IPS-18c (cell line): ENCODE measurements around the gene COMMD10.

Experiments
- H3K4me3 ChIP-seq: 2 replicates; pipeline ENCODE4 v1.7.0; 2013; ENCODE audit warnings: low read depth, mild to moderate bottlenecking, low read length, moderate library complexity; ENCODE audit not compliant: insufficient read depth
- H3K9me3 ChIP-seq: one replicate; pipeline ENCODE4 v1.6.1; 2013; ENCODE audit warnings: mild to moderate bottlenecking, low read length, moderate library complexity; ENCODE audit not compliant: control insufficient read depth, insufficient read depth

The COMMD10 gene

DNA sequence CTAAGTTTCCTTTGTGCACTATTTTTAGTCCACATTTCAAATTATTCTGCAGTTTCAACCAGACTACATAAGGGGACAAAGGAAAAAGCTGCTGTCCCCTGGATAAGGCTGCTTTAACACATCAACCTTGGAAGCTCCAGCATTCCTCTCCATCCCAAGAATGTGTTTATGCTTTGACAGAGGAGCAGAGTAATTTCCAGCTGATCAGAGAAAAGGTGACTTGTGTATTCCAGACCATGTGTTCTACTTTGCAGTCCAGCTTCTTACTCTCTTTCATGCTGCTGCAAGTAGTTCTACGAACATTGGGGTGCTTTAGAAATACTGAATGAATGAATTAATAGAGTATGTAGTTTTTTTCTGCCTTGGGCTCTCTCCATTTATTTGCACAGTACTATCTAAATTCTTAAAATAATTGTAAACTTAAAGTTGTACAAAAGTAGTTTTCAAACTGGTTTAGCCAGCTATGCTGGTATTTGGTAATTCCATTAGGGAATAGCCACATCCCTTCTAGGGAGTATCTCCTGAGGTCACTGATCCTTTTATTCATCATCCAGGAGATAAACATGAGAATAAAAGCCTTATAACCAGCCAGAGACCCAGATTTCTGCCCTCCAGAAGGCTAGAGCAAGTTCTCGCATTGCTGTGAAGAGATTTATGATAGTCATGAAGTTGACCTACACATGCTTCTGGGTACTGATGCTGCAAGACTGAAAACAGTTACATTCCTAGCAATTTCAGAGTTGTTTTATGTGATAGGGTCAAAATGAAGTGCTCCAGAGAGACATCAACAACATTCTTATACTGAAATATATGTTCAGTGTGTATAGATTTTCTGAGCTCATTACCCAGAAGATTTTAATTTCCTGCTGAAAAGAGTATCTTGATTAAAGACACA is 215.2 kb downstream of the COMMD10 start:
- Histone ChIP-seq H3K9me3 (no peaks in the 10 kb centered on the region), H3K4me3 (no peak overlapping the region)

DNA sequence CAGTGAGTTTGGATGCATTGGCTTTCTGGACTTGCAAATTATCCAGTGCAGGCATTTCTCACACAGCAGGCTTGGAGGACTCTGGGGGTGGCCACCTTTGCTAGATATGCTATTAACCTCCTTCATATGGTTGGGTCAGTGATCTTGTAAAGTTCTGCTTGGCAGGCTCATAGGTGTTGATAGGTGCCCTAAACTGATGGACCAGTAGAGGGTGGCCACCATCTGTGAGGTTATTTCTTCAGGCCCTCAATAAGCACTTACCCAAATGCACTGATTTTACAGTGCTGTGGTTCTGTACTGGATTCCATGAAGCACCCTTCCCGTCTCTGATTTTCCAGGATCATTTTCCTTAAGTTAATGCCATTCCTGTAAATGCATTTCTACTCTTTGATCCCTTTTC is 216.3 kb downstream of the COMMD10 start:
- Histone ChIP-seq H3K9me3 (no peaks in the 10 kb centered on the region), H3K4me3 (no peak overlapping the region)

DNA sequence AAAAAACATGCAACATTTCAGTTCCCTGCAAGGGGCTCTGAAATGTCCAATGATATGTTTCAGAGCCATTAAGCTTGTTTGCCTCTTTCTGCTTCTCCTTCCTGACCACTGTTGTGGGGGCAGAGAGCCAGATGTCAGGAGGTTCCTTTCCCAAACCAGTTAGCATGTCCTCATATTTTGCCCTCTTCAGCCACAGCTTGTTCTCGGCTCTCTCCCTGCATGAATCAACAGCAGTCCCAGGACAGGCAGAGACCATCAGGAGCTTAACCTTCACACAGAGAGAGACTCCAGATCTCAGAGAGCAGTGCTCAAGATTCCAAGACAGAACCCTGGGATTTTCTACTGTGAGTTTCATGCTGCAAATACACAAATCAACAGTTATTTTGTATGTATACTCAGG is 218.5 kb downstream of the COMMD10 start:
- no peaks in the 10 kb centered on the region for H3K9me3 ChIP-seq
- H3K4me3 ChIP-seq: no peak overlapping the region

DNA sequence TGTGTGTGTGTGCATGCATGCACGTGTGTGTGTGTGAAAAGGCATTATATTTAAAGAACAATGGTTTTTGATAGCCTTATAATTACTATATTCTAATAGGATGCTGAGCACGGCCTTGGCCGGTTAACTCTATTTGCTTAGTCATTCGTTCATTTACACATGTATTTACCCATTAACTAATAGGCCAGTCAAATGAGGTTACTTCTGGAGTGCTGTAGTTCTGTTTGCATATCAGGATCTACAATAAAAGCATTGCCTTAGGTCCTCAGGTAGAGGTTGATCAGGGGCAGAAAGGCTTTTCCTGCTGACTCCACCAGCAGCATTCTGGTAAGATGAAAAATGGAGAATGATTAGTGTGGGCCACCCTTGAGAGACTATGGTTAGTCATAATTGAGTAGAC is 219.0 kb downstream of the COMMD10 start:
- H3K4me3 ChIP-seq: no peak overlapping the region
- no peaks in the 10 kb centered on the region for H3K9me3 ChIP-seq

DNA sequence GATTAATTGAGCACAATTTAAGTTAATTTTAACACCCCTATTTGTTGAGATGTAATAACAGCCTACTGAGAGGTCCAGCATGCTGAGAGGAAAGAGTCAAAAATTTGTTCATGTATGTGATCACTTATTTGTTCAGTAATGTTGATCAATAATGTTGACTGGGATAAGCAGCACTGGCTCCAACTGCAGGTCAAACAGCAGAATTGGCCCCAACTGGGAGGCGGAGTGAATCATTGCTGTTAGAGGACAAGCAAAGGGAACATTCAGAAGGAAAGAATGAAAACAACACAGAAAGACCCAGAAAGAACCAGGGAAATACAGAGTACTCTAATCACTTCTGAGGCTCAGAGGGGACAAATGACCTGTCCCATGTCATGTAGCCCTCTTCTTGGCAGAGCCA is 221.1 kb downstream of the COMMD10 start:
- Histone ChIP-seq H3K4me3 (no peak overlapping the region), H3K9me3 (peaks cover 2% of the 10 kb centered on the region)

DNA sequence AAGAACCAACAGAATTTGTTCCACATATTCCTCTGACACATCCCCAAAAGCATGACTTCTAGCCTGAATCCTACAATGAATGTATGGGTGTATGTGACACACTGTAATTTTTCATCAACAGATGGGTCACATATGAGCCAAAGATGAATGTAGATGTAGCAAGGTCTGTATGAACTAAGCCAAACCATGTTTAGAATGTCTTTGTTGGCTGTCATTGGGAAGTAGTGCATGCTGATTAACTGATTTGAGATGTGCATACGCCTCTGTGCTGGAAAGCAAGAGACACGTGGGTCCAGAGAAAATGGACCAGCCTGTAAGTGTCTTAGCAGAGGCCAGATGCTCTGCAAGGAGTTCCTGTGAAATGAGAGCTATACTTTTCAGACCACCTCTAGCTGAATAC is 222.0 kb downstream of the COMMD10 start:
- peaks cover 6% of the 10 kb centered on the region for H3K9me3 ChIP-seq
- no peak overlapping the region for H3K4me3 ChIP-seq

DNA sequence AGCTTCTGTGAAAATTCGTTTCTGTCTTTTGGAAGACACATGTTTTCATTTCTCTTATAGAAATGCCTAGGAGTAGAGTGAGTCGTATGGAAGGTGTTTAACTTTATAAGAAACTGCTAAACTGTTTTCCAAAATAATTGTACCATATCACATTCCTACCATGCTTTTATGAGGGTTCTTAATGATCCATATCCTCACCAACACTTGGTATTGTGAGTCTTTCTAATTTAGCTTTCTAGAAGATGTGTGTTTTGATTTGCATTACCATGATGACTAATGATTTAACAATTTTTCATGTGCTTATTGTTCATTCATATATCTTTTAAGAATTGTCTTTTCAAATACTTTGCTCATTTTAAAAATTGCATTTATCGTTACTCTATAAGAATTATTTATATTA is 223.6 kb downstream of the COMMD10 start:
- no peak overlapping the region for H3K4me3 ChIP-seq
- H3K9me3 ChIP-seq: peaks cover 6% of the 10 kb centered on the region

DNA sequence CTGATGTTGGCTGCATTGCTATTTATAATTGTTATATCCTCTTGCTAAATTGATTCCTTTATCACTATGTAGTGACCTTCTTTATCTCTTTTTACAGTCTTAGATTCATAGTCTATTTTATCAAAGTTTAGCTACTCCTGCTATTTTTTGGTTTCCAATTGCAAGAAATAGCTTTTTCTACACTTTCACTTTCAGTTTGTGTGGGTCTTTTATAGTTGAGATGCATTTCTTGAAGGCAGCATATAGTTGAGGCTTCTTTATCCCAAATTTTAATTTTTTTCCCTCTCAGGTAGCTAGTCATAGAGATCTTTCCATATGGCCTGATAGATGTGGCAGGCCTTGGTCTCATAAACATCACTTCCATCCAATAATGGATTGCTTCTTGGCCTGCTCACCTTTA is 228.5 kb downstream of the COMMD10 start:
- Histone ChIP-seq H3K9me3 (peaks cover 6% of the 10 kb centered on the region), H3K4me3 (no peak overlapping the region)

DNA sequence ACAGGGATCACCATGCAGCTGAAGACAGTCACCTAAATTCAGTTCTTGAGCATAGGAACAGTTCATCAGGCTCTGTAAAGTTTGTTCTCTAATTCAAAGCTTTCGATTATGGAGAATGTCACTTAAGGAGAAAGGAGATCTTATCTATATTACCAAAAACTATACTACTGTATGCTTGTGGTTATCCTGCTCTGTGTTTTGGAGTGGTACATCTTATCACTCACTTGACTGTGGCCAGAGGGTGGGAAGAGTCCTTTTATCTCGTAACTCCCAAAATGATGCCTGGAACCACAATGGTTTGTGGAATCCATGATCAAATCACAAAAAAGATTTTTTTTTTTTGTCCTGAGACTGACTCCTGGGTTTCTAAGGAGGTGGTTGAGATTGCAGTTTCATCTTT is 230.7 kb downstream of the COMMD10 start:
- Histone ChIP-seq H3K4me3 (no peak overlapping the region), H3K9me3 (peaks cover 6% of the 10 kb centered on the region)

DNA sequence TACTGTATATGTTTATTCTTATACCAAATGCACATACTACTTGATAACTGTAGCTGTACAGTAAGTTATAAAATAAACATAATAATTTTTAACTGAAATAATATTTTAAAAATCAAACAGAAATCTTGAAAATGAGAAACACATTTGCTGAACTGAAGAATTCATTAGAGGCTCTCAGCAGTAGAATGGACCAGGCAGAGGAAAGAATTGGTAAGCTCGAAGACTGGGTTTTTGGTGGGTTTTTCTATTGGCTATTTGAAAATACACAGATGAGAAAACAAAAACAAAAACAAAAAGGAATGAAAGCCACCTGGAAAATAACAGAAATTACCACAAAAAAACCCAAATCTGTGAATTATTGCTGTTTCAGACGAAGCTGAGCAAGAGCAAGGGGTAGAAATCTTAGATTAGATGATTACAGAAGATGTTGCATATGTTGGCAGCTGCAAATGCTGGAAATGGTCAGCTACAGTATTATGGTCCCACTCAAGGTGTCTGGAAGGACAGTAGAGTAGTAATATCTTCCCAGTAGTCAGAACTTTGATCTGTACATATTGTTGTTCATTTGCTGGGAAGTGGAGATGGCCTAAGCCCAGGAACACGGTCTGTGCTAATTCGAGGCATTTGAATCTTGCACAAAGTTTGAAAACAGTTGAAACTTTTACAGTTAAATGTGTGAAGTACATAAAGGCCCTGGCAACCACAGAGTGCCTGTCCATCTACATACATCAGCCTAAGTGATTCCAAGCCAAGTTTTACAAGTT is 233.4 kb downstream of the COMMD10 start:
- Histone ChIP-seq H3K9me3 (no peaks in the 10 kb centered on the region), H3K4me3 (no peak overlapping the region)

DNA sequence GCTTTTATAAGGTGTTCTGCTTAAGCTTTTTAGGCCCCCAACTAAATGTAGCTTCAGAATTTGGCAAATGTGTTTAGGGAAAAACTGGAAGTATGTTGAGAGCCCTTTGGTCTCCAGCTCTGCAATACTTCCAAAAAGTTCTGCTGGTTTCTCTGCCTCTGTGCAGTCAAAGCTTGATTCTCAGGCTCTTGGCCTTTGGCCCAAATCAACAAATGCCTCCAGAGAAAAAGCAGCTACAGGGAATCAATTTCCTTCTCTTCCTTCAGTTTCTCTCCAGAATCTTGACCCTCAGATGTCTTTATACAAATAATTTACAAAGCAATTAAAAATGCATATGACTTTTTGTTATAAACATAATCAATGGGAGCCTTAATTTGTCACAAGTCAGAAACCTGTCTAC is 235.7 kb downstream of the COMMD10 start:
- no peaks in the 10 kb centered on the region for H3K9me3 ChIP-seq

DNA sequence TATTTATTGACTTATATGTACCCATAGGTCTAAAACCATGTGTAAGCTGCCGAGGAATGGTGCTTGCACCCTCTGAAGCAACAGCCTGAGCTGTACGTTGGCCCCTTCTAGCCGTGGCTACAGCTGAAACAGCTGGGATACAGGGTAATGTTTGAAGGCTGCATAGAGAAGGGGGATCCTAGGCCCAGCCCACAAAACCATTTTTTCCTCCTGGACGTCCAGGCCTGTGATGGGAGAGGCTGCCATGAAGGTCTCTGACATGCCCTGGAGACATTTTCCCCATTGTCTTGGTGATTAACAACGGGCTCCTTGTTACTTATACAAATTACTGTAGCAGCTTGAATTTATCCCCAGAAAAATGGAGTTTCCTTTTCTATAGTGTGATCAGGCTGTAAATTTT is 244.7 kb downstream of the COMMD10 start:
- H3K9me3 ChIP-seq: no peaks in the 10 kb centered on the region
- no peak overlapping the region for H3K4me3 ChIP-seq

More for the DNA sequence above, 235.7 kb downstream of the COMMD10 start:
- H3K4me3 ChIP-seq: no peak overlapping the region

DNA sequence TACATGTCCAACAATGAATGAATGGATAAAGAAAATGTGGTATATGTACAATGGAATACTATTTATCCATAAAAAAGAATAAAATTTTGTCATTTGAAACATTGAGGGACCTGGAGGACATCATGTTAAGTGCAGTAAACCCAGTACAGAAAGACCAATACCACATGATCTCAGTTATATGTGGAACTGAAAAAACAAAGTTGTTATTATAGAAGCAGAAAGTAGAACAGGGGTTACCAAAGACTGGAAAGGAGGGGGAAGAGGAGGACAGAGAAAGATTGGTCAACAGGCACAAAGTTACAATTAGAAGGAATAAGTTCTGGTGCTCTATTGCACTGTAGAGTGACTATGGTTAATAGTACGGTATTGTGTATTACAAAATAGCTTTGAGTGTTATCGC is 256.0 kb downstream of the COMMD10 start:
- H3K9me3 ChIP-seq: no peaks in the 10 kb centered on the region
- H3K4me3 ChIP-seq: no peak overlapping the region
